Natural killer cell (primary cell): ENCODE results near the gene EIF4G2. TPM values are rescaled to one million over a fixed set of nuclear protein-coding genes. Genes with fewer than 3 reads are reported as not detected.
A peak's percentile ranks its signal among the peaks of the same experiment; 100 is the strongest.

ENCODE experiments used
- ATAC-seq, 3 donors: fragments of 150-1000 bp in 2 of 3; fragments of 200-7000 bp in 1 of 3; cut with Tn5 transposase; 1 replicate in 1 of 3; 2 replicates in 2 of 3; pipeline ENCODE4 v1.10.0; 2021; ENCODE audit warnings: mild to moderate bottlenecking in 2 of 3, moderate library complexity in 2 of 3
- DNase-seq, 2 donors: peaks; one replicate each; pipeline versions ENCODE4 v3.0.0 to v3.0.0-alpha.2; 2013 to 2021; ENCODE audit warnings: mixed read lengths in 1 of 2
- H3K27ac ChIP-seq: one replicate; pipeline ENCODE4 v1.5.1; 2013; ENCODE audit warnings: mild to moderate bottlenecking, low read length
- H3K27me3 ChIP-seq: one replicate; pipeline ENCODE4 v1.6.1; 2013; ENCODE audit warnings: low read length; ENCODE audit not compliant: control insufficient read depth, insufficient read depth
- H3K36me3 ChIP-seq: one replicate; pipeline ENCODE4 v1.6.1; 2013; ENCODE audit warnings: low read length; ENCODE audit not compliant: control insufficient read depth, insufficient read depth
- H3K4me1 ChIP-seq: one replicate; pipeline ENCODE4 v1.6.1; 2013; ENCODE audit warnings: low read length; ENCODE audit not compliant: control insufficient read depth, insufficient read depth
- H3K4me3 ChIP-seq: one replicate; pipeline ENCODE4 v1.5.1; 2013; ENCODE audit warnings: low read length
- H3K9me3 ChIP-seq: one replicate; pipeline ENCODE4 v1.6.1; 2013; ENCODE audit warnings: low read length; ENCODE audit not compliant: control insufficient read depth, insufficient read depth
- H3K27ac Mint-ChIP-seq, 2 donors: one replicate each; pipeline ENCODE4 v1.8.0; 2022; ENCODE audit warnings: mild to moderate bottlenecking in 2 of 2, mixed read lengths in 2 of 2, moderate library complexity in 1 of 2
- H3K27me3 Mint-ChIP-seq, 2 donors: one replicate each; pipeline ENCODE4 v1.8.0; 2022; ENCODE audit warnings: low read depth in 2 of 2, mixed read lengths in 2 of 2
- H3K36me3 Mint-ChIP-seq: one replicate; pipeline ENCODE4 v1.8.0; 2022; ENCODE audit warnings: mixed read lengths
- H3K4me1 Mint-ChIP-seq, 2 donors: one replicate each; pipeline ENCODE4 v1.8.0; 2022; ENCODE audit warnings: mixed read lengths in 2 of 2
- H3K4me3 Mint-ChIP-seq: one replicate; pipeline ENCODE4 v1.8.0; 2022; ENCODE audit warnings: mild to moderate bottlenecking, moderate library complexity, mixed read lengths
- H3K9me3 Mint-ChIP-seq, 2 donors: one replicate each; pipeline ENCODE4 v1.8.0; 2022; ENCODE audit warnings: mixed read lengths in 2 of 2
- WGBS: methylation state at CpG from one replicate; pipeline ENCODE4 v1.1.7; 2013; ENCODE audit warnings: missing lambda C conversion rate; ENCODE audit not compliant: insufficient coverage; 5-methylcytosine and 5-hydroxymethylcytosine counted together
- intact Hi-C: fragments of 100-400 bp; cut with micrococcal nuclease; formaldehyde crosslinking; loops from one replicate; pipeline ENCODE4 v1.14.2; 2022
- total RNA-seq, 4 donors: library from RNA; stranded (reverse); fragments of 120-200 nt in 1 of 4; gene quantifications; one replicate each; pipeline versions ENCODE4 v1.2.3 to v1.2.4, GENCODE V29; 2013 to 2022
- TF ChIP-seq, protein P1 (sequence below): fragments of 200-600 bp; IDR thresholded peaks from one replicate; pipeline ENCODE4 v1.8.0; 2022; ENCODE audit warnings: antibody characterized with exemption

EIF4G2 gene
- total RNA-seq = 100 to 1,000 TPM; 718 to 820 (median 751) TPM
- 579 TPM for total RNA-seq (2013)

GRCh38 chr11:10808553-10809372 lies at the start of gene EIF4G2:
Gene EIF4G2 (minus strand): TSS chr11:10808926.
- peak within 1 kb of the TSS; percentile 94 to 95 for H3K27ac Mint-ChIP-seq
- Histone ChIP-seq H3K36me3 (peaks cover 32% of the 10 kb centered on the region), H3K4me1 (peaks cover 23% of the 10 kb centered on the region), H3K4me3 (peak within 1 kb of the TSS; percentile 96), H3K9me3 (no peaks in the 10 kb centered on the region), H3K27me3 (no peaks in the 10 kb centered on the region), H3K27ac (peak within 1 kb of the TSS; percentile 95)
- H3K4me1 Mint-ChIP-seq = peaks cover 42 to 47% of the 10 kb centered on the region in 2 donors
- peaks cover 3 to 15% of the 10 kb centered on the region in 2 donors for H3K27me3 Mint-ChIP-seq
- WGBS = under 1% methylated on average over 65 of the region's 65 CpGs
- intact Hi-C loops = loop anchor here (1.0 to 10.0 kb wide), 4 partner anchors 50 to 1034 kb away; partner anchors contain the start of genes CTR9, USP47 and ZBED5
- DNase-seq (peak; percentile 98 to 99), ATAC-seq (peak; percentile 90 to 97 (median 92))
- H3K4me3 Mint-ChIP-seq = peak within 1 kb of the TSS; percentile 97
- peaks cover 12% of the 10 kb centered on the region for H3K36me3 Mint-ChIP-seq
- no peaks in the 10 kb centered on the region for H3K9me3 Mint-ChIP-seq
- TF ChIP-seq, protein P1, sequence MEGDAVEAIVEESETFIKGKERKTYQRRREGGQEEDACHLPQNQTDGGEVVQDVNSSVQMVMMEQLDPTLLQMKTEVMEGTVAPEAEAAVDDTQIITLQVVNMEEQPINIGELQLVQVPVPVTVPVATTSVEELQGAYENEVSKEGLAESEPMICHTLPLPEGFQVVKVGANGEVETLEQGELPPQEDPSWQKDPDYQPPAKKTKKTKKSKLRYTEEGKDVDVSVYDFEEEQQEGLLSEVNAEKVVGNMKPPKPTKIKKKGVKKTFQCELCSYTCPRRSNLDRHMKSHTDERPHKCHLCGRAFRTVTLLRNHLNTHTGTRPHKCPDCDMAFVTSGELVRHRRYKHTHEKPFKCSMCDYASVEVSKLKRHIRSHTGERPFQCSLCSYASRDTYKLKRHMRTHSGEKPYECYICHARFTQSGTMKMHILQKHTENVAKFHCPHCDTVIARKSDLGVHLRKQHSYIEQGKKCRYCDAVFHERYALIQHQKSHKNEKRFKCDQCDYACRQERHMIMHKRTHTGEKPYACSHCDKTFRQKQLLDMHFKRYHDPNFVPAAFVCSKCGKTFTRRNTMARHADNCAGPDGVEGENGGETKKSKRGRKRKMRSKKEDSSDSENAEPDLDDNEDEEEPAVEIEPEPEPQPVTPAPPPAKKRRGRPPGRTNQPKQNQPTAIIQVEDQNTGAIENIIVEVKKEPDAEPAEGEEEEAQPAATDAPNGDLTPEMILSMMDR = no peak

- no peaks in the 10 kb centered on the region for H3K9me3 Mint-ChIP-seq
- WGBS = under 1% methylated on average over 59 of the region's 59 CpGs
- intact Hi-C loops = loop anchor here (1.0 to 5.0 kb wide), 3 partner anchors 50 to 984 kb away; partner anchors contain the start of genes EIF4G2 and USP47
Measured at GRCh38 chr11:10857709-10858438, 49.1 kb upstream of the EIF4G2 start, which contains the start of gene ZBED5. Gene ZBED5 (minus strand): TSS chr11:10858053. CDS start chr11:10854945, 3,108 bp downstream.

GRCh38 chr11:10857459-10857708 lies 48.7 kb upstream of the EIF4G2 start:
- peaks cover 13% of the 10 kb centered on the region for H3K4me1 ChIP-seq
- Mint-ChIP-seq H3K36me3 (peaks cover 15% of the 10 kb centered on the region), H3K4me1 (peaks cover 37 to 42% of the 10 kb centered on the region in 2 donors), H3K27me3 (no peaks in the 10 kb centered on the region), H3K9me3 (no peaks in the 10 kb centered on the region), H3K27ac (peak overlapping the region; percentile 98 to 100), H3K4me3 (peak overlapping the region; percentile 99)
- H3K27me3 ChIP-seq = no peaks in the 10 kb centered on the region
- TF ChIP-seq, protein P1 = no peak
- H3K9me3 ChIP-seq = no peaks in the 10 kb centered on the region
- H3K27ac ChIP-seq = peak overlapping the region; percentile 94
- no peak for DNase-seq
- under 1% methylated on average over 14 of the region's 14 CpGs for WGBS
- H3K36me3 ChIP-seq = peaks cover 27% of the 10 kb centered on the region
- peak overlapping the region; percentile 75 for H3K4me3 ChIP-seq
- no peak for ATAC-seq
- intact Hi-C loops = loop anchor here (5.0 kb wide), 1 partner anchor 985 kb away; the partner anchor contains the start of gene USP47

More at GRCh38 chr11:10857709-10858438, 49.1 kb upstream of the EIF4G2 start, which contains the start of gene ZBED5:
- Mint-ChIP-seq H3K4me1 (peaks cover 37 to 47% of the 10 kb centered on the region in 2 donors), H3K36me3 (peaks cover 15% of the 10 kb centered on the region), H3K4me3 (peak within 1 kb of the TSS; percentile 99), H3K27ac (peak within 1 kb of the TSS; percentile 98 to 100), H3K27me3 (no peaks in the 10 kb centered on the region)
- Histone ChIP-seq H3K27ac (peak within 1 kb of the TSS; percentile 94), H3K9me3 (no peaks in the 10 kb centered on the region), H3K4me1 (peaks cover 13% of the 10 kb centered on the region), H3K4me3 (peak within 1 kb of the TSS; percentile 75), H3K36me3 (peaks cover 23% of the 10 kb centered on the region), H3K27me3 (no peaks in the 10 kb centered on the region)
- ATAC-seq (peak; percentile 89 to 95 (median 89)), DNase-seq (peak; percentile 97 to 98)
- TF ChIP-seq, protein P1 = no peak
